GM23248 (cell line): ENCODE measurements around the gene DSG2. TPM values are rescaled to one million over a fixed set of nuclear protein-coding genes. Genes with fewer than 3 reads are reported as not detected.

Experiments
- DNase-seq: peaks from one replicate; pipeline ENCODE4 v3.0.0-alpha.2; 2015
- H2AFZ ChIP-seq: fragments of 200-600 bp; sonication (generic); 2 replicates; pipeline ENCODE4 v1.6.1; 2016; ENCODE audit warnings: antibody characterized with exemption
- H3F3A ChIP-seq: fragments of 200-600 bp; sonication (generic); 2 replicates; pipeline ENCODE4 v1.6.1; 2016; ENCODE audit warnings: mild to moderate bottlenecking, antibody characterized with exemption, mixed run types; ENCODE audit not compliant: insufficient read depth
- H3K27ac ChIP-seq: fragments of 200-600 bp; sonication (generic); 2 replicates; pipeline ENCODE4 v1.5.1; 2016; ENCODE audit warnings: mild to moderate bottlenecking
- H3K27me3 ChIP-seq: fragments of 200-600 bp; sonication (generic); replicated peaks from 2 replicates; pipeline ENCODE4 v1.6.1; 2016; ENCODE audit warnings: mild to moderate bottlenecking; ENCODE audit not compliant: insufficient read depth
- H3K36me3 ChIP-seq: fragments of 200-600 bp; sonication (generic); 2 replicates; pipeline ENCODE4 v1.6.1; 2016; ENCODE audit warnings: low read depth, mild to moderate bottlenecking
- H3K4me1 ChIP-seq: fragments of 200-600 bp; sonication (generic); 2 replicates; pipeline ENCODE4 v1.6.1; 2016; ENCODE audit warnings: mild to moderate bottlenecking; ENCODE audit not compliant: insufficient read depth
- H3K4me2 ChIP-seq: fragments of 200-600 bp; sonication (generic); one replicate; pipeline ENCODE4 v1.6.1; 2016; ENCODE audit warnings: mild to moderate bottlenecking; ENCODE audit not compliant: unreplicated experiment
- H3K4me3 ChIP-seq: fragments of 200-600 bp; sonication (generic); 2 replicates; pipeline ENCODE4 v1.5.1; 2016; ENCODE audit warnings: mild to moderate bottlenecking
- H3K79me2 ChIP-seq: fragments of 200-600 bp; sonication (generic); 2 replicates; pipeline ENCODE4 v1.6.1; 2016; ENCODE audit warnings: mild to moderate bottlenecking; ENCODE audit not compliant: insufficient read depth
- H3K9ac ChIP-seq: fragments of 200-600 bp; sonication (generic); 2 replicates; pipeline ENCODE4 v1.6.1; 2016; ENCODE audit warnings: mild to moderate bottlenecking
- H3K9me2 ChIP-seq: fragments of 200-600 bp; sonication (generic); 2 replicates; pipeline ENCODE4 v1.6.1; 2016; ENCODE audit warnings: mixed run types, mild to moderate bottlenecking, moderate library complexity; ENCODE audit not compliant: insufficient read depth
- H3K9me3 ChIP-seq: fragments of 200-600 bp; sonication (generic); one replicate; pipeline ENCODE4 v1.6.1; 2017; ENCODE audit warnings: low read depth
- H4K20me1 ChIP-seq: fragments of 200-600 bp; sonication (generic); 2 replicates; pipeline ENCODE4 v1.6.0; 2016; ENCODE audit not compliant: insufficient read depth
- EZH2 ChIP-seq: fragments of 200-600 bp; sonication (generic); IDR thresholded peaks from 2 replicates; pipeline ENCODE4 v1.6.1; 2018; ENCODE audit warnings: antibody characterized with exemption, mild to moderate bottlenecking; ENCODE audit not compliant: insufficient read depth, poor library complexity, severe bottlenecking
- EZH2phosphoT487 ChIP-seq: fragments of 200-600 bp; sonication (generic); IDR thresholded peaks from 2 replicates; pipeline ENCODE4 v1.6.1; 2018; ENCODE audit warnings: antibody characterized with exemption, moderate library complexity, mild to moderate bottlenecking, low read depth; ENCODE audit not compliant: insufficient read depth
- WGBS, 2 experiments: methylation state at CpG; one replicate each; pipeline ENCODE4 v1.1.6; 2015 to 2017; ENCODE audit warnings: low lambda C conversion rate in 2 of 2, low coverage in 1 of 2; ENCODE audit errors: missing lambda C conversion rate in 2 of 2; 5-methylcytosine and 5-hydroxymethylcytosine counted together
- in situ Hi-C: fragments of 300-500 bp; cut with MboI; formaldehyde crosslinking; loops from 2 replicates; pipeline ENCODE4 v1.15.0; 2020
- polyA plus RNA-seq: library from polyadenylated mRNA; unstranded; fragments of >200 nt; fragmentation: Nextera tagmentation; extraction: Ambion mirVana; gene quantifications from 2 replicates; pipeline ENCODE4 v1.2.1, GENCODE V29; 2016
- total RNA-seq: library from RNA; depleted of rRNA; stranded (reverse); fragments of >200 nt; shearing (Covaris generic); gene quantifications from 2 replicates; pipeline ENCODE4 v1.2.3, GENCODE V29; 2014

The DSG2 gene
- total and polyA plus RNA-seq, 2 experiments from 2014 or later, result under 0.01 TPM; not detected in 1

GRCh38 chr18:31510319-31510718 is 12.3 kb downstream of the DSG2 start:
- no peak overlapping the region for H3K27ac ChIP-seq
- H3F3A ChIP-seq, result no peaks in the 10 kb centered on the region
- in situ Hi-C loops, result no loop called here
- H4K20me1 ChIP-seq, result no peaks in the 10 kb centered on the region
- no peaks in the 10 kb centered on the region for H3K36me3 ChIP-seq
- no peak overlapping the region for H2AFZ ChIP-seq
- H3K79me2 ChIP-seq, result no peaks in the 10 kb centered on the region
- no peak overlapping the region for H3K9ac ChIP-seq
- no peak for DNase-seq
- no peaks in the 10 kb centered on the region for H3K4me1 ChIP-seq
- TF ChIP-seq EZH2 (no peak), EZH2phosphoT487 (no peak)
- no peaks in the 10 kb centered on the region; the same call in 1 of the 2 replicates for H3K27me3 ChIP-seq
- no peaks in the 10 kb centered on the region for H3K9me2 ChIP-seq
- H3K4me3 ChIP-seq, result no peak overlapping the region
- H3K9me3 ChIP-seq, result no peaks in the 10 kb centered on the region
- no peak overlapping the region for H3K4me2 ChIP-seq

GRCh38 chr18:31511098-31511497 is 13.1 kb downstream of the DSG2 start:
- Histone ChIP-seq H3K27ac (no peak overlapping the region), H3F3A (no peaks in the 10 kb centered on the region), H3K9ac (no peak overlapping the region), H3K4me3 (no peak overlapping the region), H2AFZ (no peak overlapping the region), H3K4me1 (no peaks in the 10 kb centered on the region), H3K79me2 (no peaks in the 10 kb centered on the region), H3K36me3 (no peaks in the 10 kb centered on the region), H3K9me2 (no peaks in the 10 kb centered on the region), H4K20me1 (no peaks in the 10 kb centered on the region), H3K9me3 (no peaks in the 10 kb centered on the region), H3K27me3 (no peaks in the 10 kb centered on the region; the same call in 1 of the 2 replicates), H3K4me2 (no peak overlapping the region)
- in situ Hi-C loops, result no loop called here
- WGBS, 2 experiments, result 18% methylated on average over 6 of the region's 6 CpGs
- DNase-seq, result no peak
- no peak for TF ChIP-seq EZH2phosphoT487

- no peak overlapping the region for H3K27ac ChIP-seq
- H3K9me3 ChIP-seq, result no peaks in the 10 kb centered on the region
- H3K9me2 ChIP-seq, result no peaks in the 10 kb centered on the region
- 31 to 32% methylated on average over 6 of the region's 6 CpGs for WGBS, 2 experiments
- no peaks in the 10 kb centered on the region for H3K36me3 ChIP-seq
- in situ Hi-C loops, result no loop called here
- no peaks in the 10 kb centered on the region for H3K79me2 ChIP-seq
- H3K4me3 ChIP-seq, result no peak overlapping the region
- H3K9ac ChIP-seq, result no peak overlapping the region
- DNase-seq, result peak; percentile 42
- no peak overlapping the region for H3K4me2 ChIP-seq
- H4K20me1 ChIP-seq, result no peaks in the 10 kb centered on the region
- H3F3A ChIP-seq, result no peaks in the 10 kb centered on the region
- TF ChIP-seq EZH2phosphoT487 (no peak), EZH2 (no peak)
- no peaks in the 10 kb centered on the region for H3K4me1 ChIP-seq
- H3K27me3 ChIP-seq, result no peaks in the 10 kb centered on the region; the same call in 1 of the 2 replicates
- no peak overlapping the region for H2AFZ ChIP-seq
Observed at GRCh38 chr18:31512203-31512764, 14.3 kb downstream of the DSG2 start.

- peak; percentile 19 for DNase-seq
- no peaks in the 10 kb centered on the region; the same call in 1 of the 2 replicates for H3K27me3 ChIP-seq
- H3K36me3 ChIP-seq, result no peaks in the 10 kb centered on the region
- H2AFZ ChIP-seq, result no peak overlapping the region
- no peaks in the 10 kb centered on the region for H4K20me1 ChIP-seq
- no peak overlapping the region for H3K9ac ChIP-seq
- no peak overlapping the region for H3K27ac ChIP-seq
- no peaks in the 10 kb centered on the region for H3K9me2 ChIP-seq
- in situ Hi-C loops, result no loop called here
- no peaks in the 10 kb centered on the region for H3K9me3 ChIP-seq
- WGBS, 2 experiments, result 17 to 27% methylated on average over 4 of the region's 4 CpGs
- no peaks in the 10 kb centered on the region for H3K79me2 ChIP-seq
- no peak for TF ChIP-seq EZH2phosphoT487
- H3K4me2 ChIP-seq, result no peak overlapping the region
- H3F3A ChIP-seq, result no peaks in the 10 kb centered on the region
- H3K4me1 ChIP-seq, result no peaks in the 10 kb centered on the region
- no peak overlapping the region for H3K4me3 ChIP-seq
Observed at GRCh38 chr18:31513189-31513935, 15.4 kb downstream of the DSG2 start.
